GM19240 (cell line): ENCODE results near the gene TM2D1.
"Not testable (repeated sequence)": the region's sequence is repeated elsewhere in the genome, so short reads cannot be mapped to it uniquely, and the experiment has no call there.

Experiments used
- DNase-seq: peaks from one replicate; pipeline ENCODE4 v3.0.0; 2011; ENCODE audit warnings: low spot score; ENCODE audit not compliant: insufficient read length

The TM2D1 gene

DNA sequence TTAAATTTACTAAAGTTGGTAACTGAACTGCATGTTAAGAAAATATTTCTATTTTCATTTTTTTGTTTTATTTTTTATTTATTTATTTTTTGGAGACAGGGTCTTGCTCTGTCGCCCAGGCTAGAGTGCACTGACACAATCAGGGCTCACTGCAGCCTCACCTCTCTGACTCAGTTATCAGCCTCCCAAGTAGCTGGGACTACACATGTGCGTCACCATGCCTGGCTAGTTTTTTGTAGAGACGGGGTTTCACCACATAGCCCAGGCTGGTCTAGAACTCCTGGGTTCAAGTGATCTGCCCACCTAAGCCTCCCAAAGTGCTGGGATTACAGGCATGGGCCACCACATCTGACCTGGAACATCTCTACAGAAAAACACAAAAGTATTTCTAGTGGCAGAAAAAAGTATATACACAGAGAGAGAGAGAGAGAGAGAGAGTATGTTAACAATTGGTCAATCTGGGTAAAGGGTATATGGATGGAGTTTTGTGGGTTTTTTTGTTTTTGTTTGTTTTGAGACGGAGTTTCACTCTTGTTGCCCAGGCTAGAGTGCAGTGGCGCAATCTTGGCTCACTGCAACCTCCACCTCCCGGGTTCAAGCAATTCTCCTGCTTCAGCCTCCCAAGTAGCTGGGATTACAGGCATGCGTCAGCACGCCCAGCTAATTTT, 5.8 kb downstream of the TM2D1 start:
- DNase-seq: not testable (repeated sequence)

DNA sequence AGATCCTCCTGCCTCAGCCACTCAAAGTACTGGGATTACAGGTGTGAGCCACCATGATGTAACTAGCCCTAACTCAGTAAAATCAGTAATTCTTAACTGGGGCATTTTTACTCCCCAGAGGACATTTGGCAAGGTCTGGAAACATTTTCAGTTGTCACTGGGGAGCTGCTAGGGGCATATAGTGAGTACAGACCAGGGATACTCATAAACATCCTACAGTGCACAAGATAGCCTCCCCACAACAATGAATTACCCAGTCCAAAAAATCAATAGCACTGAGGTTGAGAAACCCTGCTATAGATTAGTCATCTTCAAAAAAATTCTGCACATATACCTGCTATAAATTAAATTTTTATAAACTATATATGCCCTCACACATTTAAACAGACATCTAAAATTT, 13.0 kb downstream of the TM2D1 start:
- DNase-seq: no peak

DNA sequence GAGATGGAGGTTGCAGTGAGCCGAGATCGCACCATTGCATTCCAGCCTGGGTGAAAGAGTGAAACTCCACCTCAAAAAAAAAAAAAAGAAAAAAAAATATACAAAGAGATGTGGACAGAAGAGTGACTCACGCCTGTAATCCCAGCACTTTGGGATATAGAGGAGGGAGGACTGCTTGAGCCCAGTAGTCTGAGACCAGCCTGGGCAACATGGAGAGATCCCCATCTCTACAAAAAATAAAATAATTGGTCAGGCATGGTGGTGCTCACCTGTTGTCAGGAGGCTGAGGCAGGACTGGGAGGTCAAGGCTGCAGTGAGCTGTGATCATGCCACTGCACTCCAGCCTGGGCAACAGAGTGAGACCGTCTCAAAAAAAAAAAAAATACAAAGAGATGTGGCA, 13.7 kb downstream of the TM2D1 start:
- DNase-seq: not testable (repeated sequence)

DNA sequence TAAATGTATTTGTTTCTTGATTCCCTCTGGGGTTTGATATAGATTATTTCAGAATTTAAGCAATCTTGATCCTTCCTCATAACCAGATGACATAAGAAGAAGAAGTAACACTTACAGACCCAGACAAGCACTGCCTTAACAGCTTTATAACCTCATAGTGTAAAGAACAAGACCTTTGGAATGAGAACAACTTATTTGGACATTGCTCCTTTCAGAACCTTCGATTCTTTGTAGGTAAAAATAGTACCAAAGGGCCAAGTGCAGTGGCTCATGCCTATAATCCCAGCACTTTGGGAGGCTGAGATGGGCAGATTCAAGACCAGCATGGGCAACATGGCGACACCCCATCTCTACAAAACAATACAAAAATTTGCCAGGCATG, 15.0 kb downstream of the TM2D1 start:
- no peak for DNase-seq

DNA sequence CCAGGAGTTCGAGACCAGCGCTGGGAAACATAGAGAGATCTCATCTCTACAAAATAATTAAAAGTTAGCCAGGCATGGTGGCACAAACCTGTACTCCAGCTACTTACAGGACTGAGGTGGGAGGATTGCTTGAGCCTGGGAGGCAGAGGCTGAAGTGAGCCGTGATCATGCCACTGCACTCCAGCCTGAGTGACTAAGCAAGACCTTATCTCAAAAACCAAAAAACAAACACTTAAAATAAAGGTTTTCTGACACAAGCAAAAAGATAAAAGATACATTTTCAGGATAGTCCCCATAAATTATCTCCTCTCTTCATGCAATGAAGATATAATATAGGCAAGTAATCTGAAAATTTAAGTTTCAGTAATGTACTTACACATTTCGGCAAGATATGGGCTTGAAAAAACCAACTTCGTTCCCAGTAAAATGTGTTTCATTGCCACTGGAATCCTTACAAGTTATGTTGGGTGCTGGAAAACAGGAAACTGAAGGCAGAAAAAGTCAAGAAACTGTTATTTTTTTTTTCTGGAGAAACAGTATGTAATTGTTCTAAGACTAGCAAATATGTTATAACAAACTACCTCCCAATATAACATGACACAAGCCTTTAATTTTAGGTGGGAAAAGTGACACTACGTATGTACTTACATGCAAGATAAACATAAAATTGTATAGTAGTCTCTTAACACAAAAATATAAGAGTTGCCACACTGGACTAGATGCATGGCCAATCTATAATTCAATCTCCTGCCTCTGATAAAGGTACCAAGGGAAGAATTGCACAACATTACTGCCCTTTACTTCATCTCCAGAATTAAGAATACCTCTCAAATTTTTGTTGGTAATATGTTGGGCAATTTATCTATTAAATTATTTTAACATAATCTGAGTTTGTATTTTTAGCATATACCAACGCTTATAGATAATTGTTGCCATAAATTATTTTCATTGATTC, 15.7 kb downstream of the TM2D1 start:
- no peak for DNase-seq

DNA sequence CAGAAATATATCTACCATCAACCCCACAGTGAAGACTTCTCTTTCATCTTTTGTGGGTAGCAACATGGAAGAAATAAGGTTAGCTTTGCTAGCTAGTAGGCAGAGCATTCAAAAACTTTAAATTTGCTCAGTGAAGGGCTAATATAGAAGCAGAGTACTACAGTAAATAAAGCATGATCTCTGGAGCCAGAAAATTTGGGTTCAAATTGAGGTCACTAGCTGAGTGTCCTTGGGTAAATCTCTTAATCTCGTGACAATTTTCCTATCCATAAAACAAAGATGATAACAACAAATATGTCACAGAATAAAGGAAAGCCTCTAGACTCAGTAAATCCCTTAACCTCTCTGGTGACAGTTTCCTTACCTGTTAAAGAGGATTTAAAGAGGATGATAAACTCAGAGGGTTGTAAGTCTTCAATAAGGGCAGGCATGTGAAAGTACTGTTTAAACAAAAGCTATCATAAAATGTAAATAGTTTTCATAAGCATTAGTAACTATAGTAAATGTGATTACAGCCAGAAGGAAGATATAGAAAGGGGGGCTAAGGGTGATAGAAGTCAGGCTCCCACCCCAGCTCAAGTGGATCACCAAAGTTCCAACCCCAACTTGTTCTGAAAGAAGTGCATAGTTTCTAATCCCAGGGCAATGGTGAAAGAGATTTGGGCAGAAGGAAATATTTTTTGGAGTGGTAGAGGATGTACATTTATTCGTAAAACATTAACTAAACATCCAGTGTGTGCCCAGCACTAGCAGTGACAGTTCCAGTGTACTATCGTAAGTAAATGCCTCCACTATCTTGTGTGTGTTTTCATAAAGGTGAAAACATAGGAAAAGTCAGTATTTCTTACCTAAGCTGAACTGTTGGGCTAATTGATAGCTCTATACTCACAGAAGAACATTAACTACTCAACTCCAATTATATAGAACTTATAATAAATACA, 24.8 kb downstream of the TM2D1 start:
- DNase-seq: no peak

DNA sequence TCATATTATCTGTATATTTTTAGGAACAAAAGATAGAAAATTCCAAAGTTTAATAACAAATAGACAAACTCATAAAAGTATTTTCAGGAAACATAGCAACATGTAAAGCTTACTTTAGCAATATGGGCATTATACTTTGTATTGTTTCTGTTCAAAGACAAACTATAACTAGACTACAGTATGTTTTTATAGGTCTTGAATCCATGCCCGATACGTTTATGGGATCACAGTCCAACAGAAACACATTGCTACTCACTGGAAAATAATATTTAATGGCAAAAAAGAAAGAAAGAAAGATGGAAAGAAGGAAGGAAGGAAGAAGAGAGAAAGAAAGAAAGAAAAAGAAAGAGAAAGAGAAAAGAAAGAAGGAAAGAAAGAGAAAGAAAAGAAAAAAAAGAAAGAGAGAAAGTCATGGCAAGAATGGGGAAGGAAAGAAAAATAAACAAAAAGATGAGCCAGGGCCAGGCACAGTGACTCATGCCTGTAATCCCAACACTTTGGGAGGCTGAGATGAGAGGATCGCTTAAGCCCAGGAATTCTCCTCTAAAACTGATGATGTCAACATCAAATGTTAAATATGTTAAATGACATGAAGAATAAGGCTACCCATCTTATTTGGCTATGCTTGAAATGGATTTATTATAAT, 32.7 kb downstream of the TM2D1 start:
- no peak for DNase-seq

DNA sequence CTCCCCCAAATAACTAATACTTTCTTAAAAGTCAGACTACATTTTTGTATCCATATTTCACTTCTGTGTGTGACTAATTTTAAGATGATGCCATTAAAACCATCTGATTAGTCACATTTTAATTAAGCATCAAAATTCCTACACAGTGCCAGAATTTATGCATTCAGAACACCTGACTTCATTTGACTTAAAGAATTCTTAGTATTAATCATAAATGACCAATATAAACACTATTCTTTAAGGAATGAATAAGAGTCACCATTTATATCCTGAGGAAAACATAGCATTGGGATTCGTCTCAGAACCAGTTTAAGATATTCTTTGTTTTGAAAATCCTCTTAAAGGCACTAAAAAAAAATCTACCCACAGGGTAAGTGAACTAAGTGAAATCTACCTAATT, 37.0 kb downstream of the TM2D1 start:
- DNase-seq: no peak

DNA sequence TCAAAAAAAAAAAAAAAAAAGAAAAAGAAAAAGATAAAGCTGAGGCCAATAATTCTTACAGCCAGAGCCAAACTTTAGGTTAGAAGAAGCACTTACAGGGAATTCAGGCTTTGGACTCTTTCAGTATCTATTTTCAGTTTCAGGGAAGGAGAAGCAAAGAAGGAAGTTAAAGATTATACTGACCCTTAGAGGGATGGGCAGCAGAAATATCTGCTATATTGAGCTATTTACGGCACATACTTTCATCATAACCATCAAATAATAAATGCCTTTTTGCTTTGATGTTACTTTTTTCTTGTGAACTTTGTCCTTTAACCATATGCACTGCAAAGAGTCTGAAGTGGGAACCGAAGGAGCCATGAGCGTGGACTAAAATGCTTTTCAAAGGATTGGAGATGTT, 42.0 kb downstream of the TM2D1 start:
- DNase-seq: no peak

DNA sequence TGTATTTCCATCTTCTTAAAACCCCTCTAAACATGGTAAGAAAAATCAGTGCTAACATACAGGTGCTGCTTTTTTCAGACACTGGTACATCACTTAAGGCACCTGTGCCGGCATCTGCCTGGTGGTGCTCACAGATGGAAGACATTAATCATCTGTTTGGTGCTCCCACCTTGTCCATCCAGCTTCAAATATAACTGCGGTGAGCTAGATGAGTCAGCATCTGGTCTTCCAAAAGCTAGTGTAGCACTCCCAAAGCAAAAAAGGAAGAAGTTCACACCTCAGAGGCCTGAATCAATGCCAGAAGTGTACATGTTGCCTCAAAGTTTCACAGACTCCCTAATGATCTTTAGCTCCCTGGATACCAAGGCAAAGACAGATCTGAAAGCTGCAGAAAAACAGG, 44.4 kb downstream of the TM2D1 start:
- no peak for DNase-seq

DNA sequence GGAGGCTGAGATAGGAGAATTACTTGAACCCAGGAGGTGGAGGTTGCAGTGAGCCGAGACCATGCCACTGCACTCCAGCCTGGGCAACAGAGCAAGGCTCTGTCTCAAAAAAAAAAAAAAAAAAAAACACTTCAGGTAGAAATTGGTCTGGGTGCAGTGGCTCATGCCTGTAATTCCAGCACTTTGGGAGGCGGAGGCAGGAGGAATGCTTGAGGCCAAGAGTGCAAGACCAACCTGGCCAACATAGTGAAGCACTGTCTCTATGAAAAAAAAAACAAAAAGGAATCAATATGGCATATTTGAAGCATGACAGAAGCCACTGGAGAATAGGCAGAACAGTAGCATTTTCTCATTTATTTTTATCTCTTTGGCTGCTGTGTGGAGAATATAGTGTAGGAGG, 48.1 kb downstream of the TM2D1 start:
- not testable (repeated sequence) for DNase-seq

DNA sequence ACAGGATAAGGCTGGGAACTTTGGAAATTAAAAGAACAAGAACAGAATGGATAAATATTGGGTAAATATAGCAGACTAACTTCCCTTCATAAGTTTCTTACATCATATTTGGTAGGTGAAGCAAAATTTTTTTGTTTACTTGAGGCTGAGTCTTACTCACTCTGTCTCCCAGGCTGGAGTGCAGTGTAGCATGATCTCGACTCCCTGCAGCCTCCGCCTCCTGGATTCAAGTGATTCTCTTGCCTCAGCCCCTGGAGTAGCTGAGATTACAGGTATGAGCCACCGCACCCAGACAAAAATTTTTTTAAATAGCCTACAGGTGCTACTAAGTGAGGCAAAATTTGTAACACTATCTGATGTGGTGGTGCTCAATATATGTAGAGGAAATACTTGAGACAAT, 50.7 kb downstream of the TM2D1 start:
- no peak for DNase-seq

DNA sequence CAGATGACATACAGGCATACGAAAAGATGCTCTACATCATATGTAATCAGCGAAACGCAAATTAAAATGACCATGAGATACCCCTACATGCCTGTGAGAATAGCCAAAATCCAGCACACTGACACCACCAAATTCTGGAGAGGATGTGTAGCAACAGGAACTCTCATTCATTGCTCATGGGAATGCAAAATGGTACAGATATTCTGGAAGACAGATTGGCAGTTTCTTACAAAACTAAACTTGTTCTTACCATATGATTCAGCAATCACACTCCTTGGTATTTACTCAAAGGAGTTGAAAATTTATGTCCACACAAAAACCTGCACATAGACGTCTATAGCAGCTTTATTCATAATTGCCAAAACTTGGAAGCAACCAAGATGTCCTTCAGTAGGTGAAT, 52.6 kb downstream of the TM2D1 start:
- no peak for DNase-seq

DNA sequence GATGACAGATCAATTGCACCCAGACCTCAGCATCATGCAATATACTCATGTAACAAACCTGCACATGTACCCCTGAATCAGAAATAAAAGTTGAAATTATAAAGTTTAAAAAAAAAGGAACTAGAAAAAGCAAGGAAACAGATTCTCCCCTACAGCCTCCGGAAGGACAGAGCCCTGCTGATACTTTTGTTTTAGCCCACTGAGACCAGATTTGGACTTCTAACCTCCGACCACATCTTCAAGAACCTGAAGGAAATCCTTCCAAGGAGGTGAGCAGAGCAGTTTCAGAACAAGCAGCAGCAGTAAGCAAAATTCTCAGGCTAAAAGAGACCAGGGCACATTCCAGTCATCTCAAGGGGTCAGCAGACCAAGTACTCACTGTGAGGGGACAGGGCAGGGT, 54.5 kb downstream of the TM2D1 start:
- no peak for DNase-seq

DNA sequence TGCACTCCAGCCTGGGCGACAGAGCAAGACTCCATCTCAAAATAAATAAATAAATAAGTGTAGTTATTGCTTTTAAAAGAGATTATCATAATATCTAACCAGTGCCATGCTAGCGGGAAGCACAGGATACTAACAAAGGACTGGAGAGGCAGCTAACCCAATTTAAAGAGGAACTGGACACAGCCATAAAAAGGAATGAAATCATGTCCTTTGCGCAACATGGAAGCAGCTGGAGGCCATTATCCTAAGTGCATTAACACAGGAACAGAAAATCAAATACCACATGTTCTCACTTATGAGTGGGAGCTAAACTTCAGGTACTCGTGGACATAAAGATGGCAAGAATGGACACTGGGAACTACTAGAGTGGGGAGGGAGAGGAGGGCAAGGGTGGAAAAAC, 54.9 kb downstream of the TM2D1 start:
- DNase-seq: no peak

DNA sequence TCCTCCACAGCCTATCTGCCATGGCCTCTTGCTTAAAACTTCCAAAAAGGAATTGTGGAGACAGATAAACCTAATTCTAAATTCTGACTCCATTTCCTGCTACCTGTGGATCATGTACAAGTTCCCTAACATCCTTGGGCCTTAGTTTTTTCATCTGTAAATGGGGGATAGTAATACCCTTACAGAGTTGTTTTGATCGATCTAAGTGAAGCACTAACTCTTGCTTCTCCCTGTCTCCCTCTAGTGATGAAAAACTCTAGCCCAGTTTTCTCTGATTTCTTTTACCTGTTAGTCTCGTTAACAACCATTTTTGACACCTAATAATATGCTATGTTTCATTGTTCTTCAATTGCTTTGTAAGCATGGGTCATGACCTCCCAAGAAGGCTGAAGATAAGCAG, 65.9 kb downstream of the TM2D1 start:
- DNase-seq: no peak

DNA sequence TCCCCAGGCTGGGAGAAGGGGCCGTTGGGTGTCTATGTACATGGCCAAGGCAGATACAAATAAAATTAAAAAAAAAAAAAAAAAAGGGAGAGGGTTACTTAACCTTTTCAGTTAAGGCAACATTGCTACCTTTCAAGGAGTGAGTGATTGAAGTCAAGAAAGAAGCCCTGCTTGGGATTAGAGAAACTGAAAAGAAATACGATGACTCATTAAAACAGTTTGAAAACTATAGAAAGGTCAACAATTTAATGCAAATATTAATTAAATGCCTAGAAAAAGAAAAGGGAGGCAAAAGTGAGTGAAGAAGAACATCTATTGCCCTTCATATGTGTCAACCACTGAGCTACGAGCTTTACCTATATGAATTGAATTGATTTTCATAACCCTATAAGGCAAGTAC, 69.5 kb downstream of the TM2D1 start:
- no peak for DNase-seq

DNA sequence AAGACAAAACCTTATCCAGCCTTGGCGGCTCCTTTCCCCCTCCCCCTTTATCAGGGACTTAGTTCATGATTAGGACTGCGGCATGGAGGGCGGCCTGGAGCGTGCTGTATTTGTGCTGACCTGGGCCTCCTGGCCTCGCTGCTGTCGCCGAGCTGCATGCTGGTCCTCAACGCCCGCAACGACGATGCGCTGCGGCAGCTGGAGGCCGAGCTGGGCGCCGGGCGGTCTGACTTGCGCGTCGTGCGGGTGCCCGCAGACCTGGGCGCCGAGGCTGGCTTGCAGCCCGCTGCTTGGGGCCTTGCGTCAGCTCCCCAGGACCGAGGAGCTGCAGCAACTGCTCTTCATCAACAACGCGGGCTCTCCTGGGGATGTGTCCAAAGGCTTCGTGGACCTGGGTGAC, 70.9 kb downstream of the TM2D1 start:
- DNase-seq: no peak

DNA sequence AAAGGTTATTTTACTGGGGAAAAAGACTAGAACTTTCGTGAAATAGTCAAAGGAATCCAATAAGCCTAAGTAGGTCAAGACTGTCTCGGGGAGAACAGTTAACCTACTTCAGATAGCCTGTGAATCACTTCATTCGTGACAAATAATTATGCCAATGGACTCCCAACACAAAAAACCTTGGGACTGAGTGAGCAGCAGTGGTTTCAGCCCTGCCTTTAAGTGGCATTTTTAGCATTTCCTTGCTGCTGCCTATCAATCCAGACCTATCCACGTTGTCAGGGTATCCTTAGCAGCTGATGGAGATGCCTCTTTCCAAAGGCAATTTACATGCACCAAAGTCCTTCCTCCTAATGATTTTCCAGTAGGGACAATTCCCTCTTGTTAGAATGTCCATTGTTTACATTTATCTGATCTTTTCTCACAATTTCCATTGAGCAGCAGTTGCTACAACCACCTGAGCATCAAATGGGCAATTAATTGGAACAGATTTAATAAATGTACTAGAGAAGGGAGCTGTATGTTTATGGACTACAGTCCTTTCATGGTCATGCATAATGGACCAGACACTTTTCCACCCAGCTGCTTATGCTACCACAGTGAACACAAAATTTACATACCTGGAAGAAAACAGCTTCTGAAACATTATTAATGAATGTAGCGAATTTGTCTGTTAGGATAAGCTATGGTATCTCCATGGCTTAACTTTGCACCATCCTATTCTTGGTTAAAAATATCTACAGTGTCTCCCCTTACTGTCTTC, 75.8 kb downstream of the TM2D1 start:
- DNase-seq: no peak

DNA sequence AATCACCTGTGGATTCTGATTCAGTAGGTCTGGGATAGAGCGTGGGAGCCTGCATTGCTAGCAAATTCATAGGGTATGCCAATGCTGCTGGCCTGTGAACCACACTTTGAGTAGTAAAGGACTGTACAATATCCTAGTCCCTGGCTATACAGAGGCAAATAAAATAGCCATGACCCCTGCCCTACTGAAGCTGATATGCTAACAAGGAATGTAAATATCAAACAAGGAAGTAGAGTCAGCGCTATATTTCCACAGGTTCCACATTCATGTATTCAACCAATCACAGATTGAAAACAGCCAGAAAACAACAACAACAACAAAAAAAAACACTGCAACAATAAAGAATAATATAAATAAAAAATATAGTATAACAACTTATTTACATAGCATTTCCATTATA, 77.8 kb downstream of the TM2D1 start:
- DNase-seq: no peak

DNA sequence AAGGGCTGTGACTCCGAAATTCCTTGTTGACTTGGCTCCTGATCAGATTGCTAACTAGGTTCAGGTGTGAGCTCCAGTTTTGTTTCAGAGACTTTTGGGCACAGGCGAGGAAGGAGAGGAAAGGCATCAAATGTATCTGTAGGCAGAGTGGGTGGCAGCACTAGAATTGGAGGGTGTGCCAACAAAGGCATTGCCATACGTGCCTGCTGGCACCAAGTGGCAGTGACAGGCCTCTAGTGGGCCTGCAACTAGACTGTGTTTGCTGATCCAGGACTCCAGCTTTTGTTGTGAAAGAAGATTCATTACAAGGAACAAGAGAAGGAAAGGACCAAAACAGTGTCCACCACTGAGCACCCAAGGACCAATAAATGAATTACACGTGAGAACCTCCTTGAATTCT, 79.5 kb downstream of the TM2D1 start:
- DNase-seq: no peak
